Measurements from ENCODE around the gene SAFB. TPM values are rescaled to one million over a fixed set of nuclear protein-coding genes. Genes with fewer than 3 reads are reported as not detected.

The SAFB gene
- total RNA-seq, 1 donor from 2014 or later, result 132 TPM

GRCh38 chr19:5588906-5589676 lies 33.8 kb upstream of the SAFB start:
- H3K36me3 Mint-ChIP-seq (ENCODE audit: low read depth), result peaks cover 68% of the 10 kb centered on the region
- intact Hi-C loops (cut with micrococcal nuclease), result no loop called here
- H3K27ac Mint-ChIP-seq, result no peak overlapping the region
- no peak for DNase-seq (ENCODE audit: low spot score)
- H3K9me3 Mint-ChIP-seq, result no peaks in the 10 kb centered on the region
- no peak overlapping the region for H3K4me3 Mint-ChIP-seq (ENCODE audit: low read depth)
- H3K27me3 Mint-ChIP-seq (ENCODE audit: low read depth), result no peaks in the 10 kb centered on the region
- H3K4me1 Mint-ChIP-seq (ENCODE audit: low read depth), result peaks cover 9% of the 10 kb centered on the region

DNA sequence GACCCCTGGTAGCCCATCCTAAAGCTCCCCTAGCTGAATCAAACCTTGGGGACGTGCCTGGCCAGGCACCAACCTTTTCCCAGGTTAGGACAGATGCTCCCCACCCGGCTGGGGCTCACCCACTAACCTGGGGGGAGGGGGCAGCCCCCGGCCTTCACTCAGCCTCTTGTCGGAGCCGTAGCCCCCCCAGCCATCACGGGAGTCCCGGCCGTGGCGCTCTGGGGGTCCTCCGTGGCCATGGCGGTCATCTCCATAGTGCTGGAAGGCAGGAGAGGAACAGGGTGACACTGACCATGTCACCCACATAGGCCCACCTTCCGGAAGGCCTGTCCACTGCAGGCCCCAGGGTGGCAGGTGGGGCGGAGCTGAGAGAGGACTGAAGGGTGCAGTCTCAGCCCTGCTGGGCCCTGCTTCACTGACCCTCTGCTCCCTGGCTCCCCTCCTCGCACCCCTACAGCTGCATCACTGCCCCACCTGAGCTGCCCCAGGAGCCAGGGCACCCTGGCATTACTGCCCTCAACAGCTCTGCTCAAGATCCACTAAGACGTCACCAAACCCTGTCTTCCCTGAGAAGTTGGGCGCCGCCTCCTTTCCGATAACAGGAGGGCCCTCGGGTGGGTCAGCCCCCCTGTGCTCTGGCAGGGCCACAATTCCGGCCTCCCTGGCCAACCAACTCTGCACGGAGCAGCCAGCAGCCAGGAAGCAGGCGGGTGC lies 32.6 kb upstream of the SAFB start:
- peaks cover 9% of the 10 kb centered on the region for H3K4me1 Mint-ChIP-seq (ENCODE audit: low read depth)
- intact Hi-C loops (cut with micrococcal nuclease), result no loop called here
- H3K36me3 Mint-ChIP-seq (ENCODE audit: low read depth), result peaks cover 77% of the 10 kb centered on the region
- no peaks in the 10 kb centered on the region for H3K27me3 Mint-ChIP-seq (ENCODE audit: low read depth)
- H3K9me3 Mint-ChIP-seq, result no peaks in the 10 kb centered on the region
- no peak overlapping the region for H3K27ac Mint-ChIP-seq
- H3K4me3 Mint-ChIP-seq (ENCODE audit: low read depth), result no peak overlapping the region
- DNase-seq (ENCODE audit: low spot score), result no peak

DNA sequence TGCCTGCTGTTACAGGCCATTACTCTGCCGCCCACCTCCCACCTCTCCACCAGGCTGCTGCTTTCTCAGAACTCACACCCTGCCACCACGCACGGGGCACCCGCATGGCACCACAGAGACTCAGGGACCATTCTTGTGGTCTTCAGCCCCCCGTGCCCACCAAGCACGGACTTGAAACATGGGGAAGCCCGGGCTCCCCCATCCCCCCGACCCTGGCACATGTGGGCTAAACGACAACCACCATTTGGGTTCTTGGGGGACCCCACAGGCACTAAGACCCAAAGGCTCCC lies 32.1 kb upstream of the SAFB start:
- Mint-ChIP-seq H3K27ac (no peak overlapping the region), H3K4me3 (ENCODE audit: low read depth) (no peak overlapping the region), H3K36me3 (ENCODE audit: low read depth) (peaks cover 78% of the 10 kb centered on the region)

DNA sequence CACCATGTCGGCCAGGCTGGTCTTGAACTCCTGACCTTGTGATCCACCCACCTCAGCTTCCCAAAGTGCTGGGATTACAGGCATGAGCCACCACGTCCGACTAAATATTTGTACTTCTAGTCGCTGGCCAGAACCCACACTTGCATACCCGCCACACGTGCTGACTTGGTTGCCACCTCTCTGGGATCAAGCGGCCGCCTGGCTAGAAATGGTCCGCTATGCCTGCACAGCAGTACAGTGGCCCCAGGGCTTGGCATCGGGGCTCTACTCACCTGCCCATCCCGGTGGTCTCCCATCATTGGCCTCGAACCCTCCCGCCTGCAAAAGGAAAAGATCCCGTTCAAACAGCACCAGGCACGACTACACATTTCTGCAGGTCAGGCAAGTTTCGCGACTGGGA lies 31.4 kb upstream of the SAFB start:
- Mint-ChIP-seq H3K4me3 (ENCODE audit: low read depth) (no peak overlapping the region), H3K36me3 (ENCODE audit: low read depth) (peaks cover 81% of the 10 kb centered on the region), H3K27ac (no peak overlapping the region), H3K4me1 (ENCODE audit: low read depth) (peaks cover 3% of the 10 kb centered on the region), H3K9me3 (no peaks in the 10 kb centered on the region), H3K27me3 (ENCODE audit: low read depth) (no peaks in the 10 kb centered on the region)
- no peak for DNase-seq (ENCODE audit: low spot score)
- intact Hi-C loops (cut with micrococcal nuclease), result no loop called here

More for the DNA sequence above, 32.1 kb upstream of the SAFB start:
- Mint-ChIP-seq H3K27me3 (ENCODE audit: low read depth) (no peaks in the 10 kb centered on the region), H3K9me3 (no peaks in the 10 kb centered on the region), H3K4me1 (ENCODE audit: low read depth) (peaks cover 4% of the 10 kb centered on the region)
- intact Hi-C loops (cut with micrococcal nuclease), result no loop called here
- DNase-seq (ENCODE audit: low spot score), result no peak

- no peak for DNase-seq (ENCODE audit: low spot score)
- Mint-ChIP-seq H3K27me3 (ENCODE audit: low read depth) (no peaks in the 10 kb centered on the region), H3K27ac (no peak overlapping the region), H3K36me3 (ENCODE audit: low read depth) (peaks cover 80% of the 10 kb centered on the region), H3K4me3 (ENCODE audit: low read depth) (no peak overlapping the region), H3K9me3 (no peaks in the 10 kb centered on the region), H3K4me1 (ENCODE audit: low read depth) (no peaks in the 10 kb centered on the region)
- intact Hi-C loops (cut with micrococcal nuclease), result no loop called here
Observed at GRCh38 chr19:5592531-5593342, 30.1 kb upstream of the SAFB start.

GRCh38 chr19:5593343-5594255 lies 29.3 kb upstream of the SAFB start:
- intact Hi-C loops (cut with micrococcal nuclease), result no loop called here
- Mint-ChIP-seq H3K36me3 (ENCODE audit: low read depth) (peaks cover 76% of the 10 kb centered on the region), H3K4me1 (ENCODE audit: low read depth) (no peaks in the 10 kb centered on the region), H3K27ac (no peak overlapping the region), H3K9me3 (no peaks in the 10 kb centered on the region), H3K4me3 (ENCODE audit: low read depth) (no peak overlapping the region), H3K27me3 (ENCODE audit: low read depth) (no peaks in the 10 kb centered on the region)
- no peak for DNase-seq (ENCODE audit: low spot score)

DNA sequence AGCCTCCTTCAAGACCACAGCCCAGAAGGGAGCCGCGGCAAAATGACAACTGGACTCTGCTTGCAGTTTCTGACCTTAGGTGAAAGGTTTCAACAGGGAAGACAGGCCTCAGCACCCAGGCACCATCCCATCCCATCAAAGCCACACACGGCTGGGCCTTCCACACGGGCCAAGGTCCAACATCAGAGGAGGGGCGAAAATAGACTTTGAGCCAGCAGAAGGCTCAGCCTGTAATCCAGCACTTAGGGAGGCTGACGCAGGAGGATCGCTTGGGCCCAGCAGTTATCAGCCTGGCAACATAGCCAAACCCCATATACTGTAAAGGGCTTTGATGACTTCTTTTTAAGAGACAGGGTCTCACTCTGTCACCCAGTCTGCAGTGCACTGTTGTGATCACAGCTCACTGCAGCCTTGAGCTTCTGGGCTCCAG lies 28.3 kb upstream of the SAFB start:
- Mint-ChIP-seq H3K27ac (no peak overlapping the region), H3K27me3 (ENCODE audit: low read depth) (no peaks in the 10 kb centered on the region), H3K4me3 (ENCODE audit: low read depth) (no peak overlapping the region), H3K4me1 (ENCODE audit: low read depth) (no peaks in the 10 kb centered on the region), H3K36me3 (ENCODE audit: low read depth) (peaks cover 78% of the 10 kb centered on the region), H3K9me3 (no peaks in the 10 kb centered on the region)
- no peak for DNase-seq (ENCODE audit: low spot score)
- intact Hi-C loops (cut with micrococcal nuclease), result no loop called here

DNA sequence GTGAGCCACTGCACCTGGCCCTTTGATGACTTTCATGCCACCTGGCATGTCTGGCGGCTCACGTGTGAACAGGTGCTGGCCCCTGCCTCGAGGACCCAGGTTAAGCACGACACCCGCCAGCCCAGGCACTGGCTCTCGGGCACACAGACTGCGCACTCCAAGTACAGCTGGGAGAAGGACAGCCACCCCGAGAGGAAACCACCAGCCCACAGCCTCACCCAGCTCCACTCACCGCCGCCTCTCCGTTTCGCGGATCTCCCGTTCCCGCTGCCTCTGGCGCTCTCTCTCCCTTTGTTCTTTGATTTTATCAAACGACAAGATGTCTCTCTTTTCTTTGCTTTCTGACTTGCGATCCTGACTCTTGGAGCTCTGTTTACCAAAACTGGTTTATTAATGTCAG lies 27.8 kb upstream of the SAFB start:
- no peak overlapping the region for H3K27ac Mint-ChIP-seq

DNA sequence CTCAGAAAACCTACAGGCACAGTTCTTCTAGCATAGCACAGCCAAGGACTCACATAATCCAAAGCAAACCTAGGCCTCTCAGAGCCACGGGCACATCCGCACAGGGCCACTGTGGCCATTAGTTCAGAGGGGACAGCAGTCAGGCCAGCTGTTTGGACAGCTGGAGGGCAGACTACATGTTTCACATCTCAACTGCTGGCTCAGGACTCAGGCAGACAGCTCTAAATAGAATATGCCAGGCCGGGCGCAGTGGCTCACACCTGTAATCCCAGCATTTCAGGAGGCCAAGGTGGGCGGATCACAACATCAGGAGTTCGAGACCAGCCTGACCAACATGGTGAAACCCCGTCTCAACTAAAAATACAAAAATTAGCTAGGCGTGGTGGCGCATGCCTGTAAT lies 27.1 kb upstream of the SAFB start:
- H3K27ac Mint-ChIP-seq, result no peak overlapping the region

More for the DNA sequence above, 27.8 kb upstream of the SAFB start:
- H3K36me3 Mint-ChIP-seq (ENCODE audit: low read depth), result peaks cover 81% of the 10 kb centered on the region
- no peak overlapping the region for H3K4me3 Mint-ChIP-seq (ENCODE audit: low read depth)
- DNase-seq (ENCODE audit: low spot score), result no peak
- no peaks in the 10 kb centered on the region for H3K27me3 Mint-ChIP-seq (ENCODE audit: low read depth)
- no peaks in the 10 kb centered on the region for H3K4me1 Mint-ChIP-seq (ENCODE audit: low read depth)
- intact Hi-C loops (cut with micrococcal nuclease), result no loop called here
- no peaks in the 10 kb centered on the region for H3K9me3 Mint-ChIP-seq

GRCh38 chr19:5600797-5601196 lies 22.1 kb upstream of the SAFB start:
- no peaks in the 10 kb centered on the region for H3K27me3 Mint-ChIP-seq (ENCODE audit: low read depth)
- intact Hi-C loops (cut with micrococcal nuclease), result no loop called here
- H3K27ac Mint-ChIP-seq, result no peak overlapping the region
- peaks cover 82% of the 10 kb centered on the region for H3K36me3 Mint-ChIP-seq (ENCODE audit: low read depth)
- DNase-seq (ENCODE audit: low spot score), result no peak
- H3K4me3 Mint-ChIP-seq (ENCODE audit: low read depth), result no peak overlapping the region
- no peaks in the 10 kb centered on the region for H3K9me3 Mint-ChIP-seq
- H3K4me1 Mint-ChIP-seq (ENCODE audit: low read depth), result no peaks in the 10 kb centered on the region

More for the DNA sequence above, 27.1 kb upstream of the SAFB start:
- Mint-ChIP-seq H3K4me3 (ENCODE audit: low read depth) (no peak overlapping the region), H3K36me3 (ENCODE audit: low read depth) (peaks cover 82% of the 10 kb centered on the region), H3K9me3 (no peaks in the 10 kb centered on the region), H3K4me1 (ENCODE audit: low read depth) (no peaks in the 10 kb centered on the region), H3K27me3 (ENCODE audit: low read depth) (no peaks in the 10 kb centered on the region)
- intact Hi-C loops (cut with micrococcal nuclease), result no loop called here
- DNase-seq (ENCODE audit: low spot score), result no peak

DNA sequence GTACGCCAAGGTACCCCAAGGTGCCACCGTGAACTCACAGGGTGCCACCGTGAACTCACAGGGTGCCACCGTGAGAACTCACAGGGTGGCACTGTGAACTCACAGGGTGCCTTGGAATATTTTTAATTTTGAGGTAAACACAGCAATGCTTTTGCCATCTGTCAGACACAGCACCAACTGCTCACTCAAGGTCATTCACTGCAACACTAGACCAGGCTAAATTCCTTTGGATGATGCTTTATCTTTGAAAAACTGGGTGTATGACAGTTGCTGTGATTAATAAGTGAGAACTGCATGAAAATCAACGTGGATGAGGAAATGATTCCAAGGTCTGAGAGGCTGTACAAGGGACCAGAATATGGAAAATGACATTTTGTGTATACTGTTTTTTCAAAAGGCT lies 19.3 kb upstream of the SAFB start:
- intact Hi-C loops (cut with micrococcal nuclease), result no loop called here
- no peak for DNase-seq (ENCODE audit: low spot score)
- H3K27me3 Mint-ChIP-seq (ENCODE audit: low read depth), result no peaks in the 10 kb centered on the region
- no peaks in the 10 kb centered on the region for H3K9me3 Mint-ChIP-seq
- no peak overlapping the region for H3K27ac Mint-ChIP-seq
- peaks cover 3% of the 10 kb centered on the region for H3K4me1 Mint-ChIP-seq (ENCODE audit: low read depth)
- peaks cover 90% of the 10 kb centered on the region for H3K36me3 Mint-ChIP-seq (ENCODE audit: low read depth)
- H3K4me3 Mint-ChIP-seq (ENCODE audit: low read depth), result no peak overlapping the region

DNA sequence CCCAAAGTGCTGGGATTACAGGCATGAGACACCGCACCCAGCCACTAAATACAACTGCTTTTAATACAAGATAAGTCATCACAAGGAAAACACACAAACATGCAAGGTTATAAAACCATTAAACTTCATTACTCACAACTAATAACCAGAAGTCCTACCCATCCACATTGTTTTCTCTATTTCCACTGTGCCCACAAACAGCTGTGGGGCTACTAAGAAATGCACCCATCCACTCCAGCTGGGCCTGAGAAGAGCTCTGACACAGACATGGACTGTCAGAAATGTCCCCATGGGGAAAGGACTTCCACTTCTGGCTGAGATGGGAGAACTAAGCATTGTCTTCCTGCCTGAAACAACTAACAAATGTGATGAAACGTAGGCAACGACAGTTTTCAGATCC lies 17.5 kb upstream of the SAFB start:
- peaks cover 3% of the 10 kb centered on the region for H3K4me1 Mint-ChIP-seq (ENCODE audit: low read depth)
- H3K27me3 Mint-ChIP-seq (ENCODE audit: low read depth), result no peaks in the 10 kb centered on the region
- H3K9me3 Mint-ChIP-seq, result no peaks in the 10 kb centered on the region
- peaks cover 88% of the 10 kb centered on the region for H3K36me3 Mint-ChIP-seq (ENCODE audit: low read depth)
- no peak for DNase-seq (ENCODE audit: low spot score)
- intact Hi-C loops (cut with micrococcal nuclease), result no loop called here
- no peak overlapping the region for H3K27ac Mint-ChIP-seq
- H3K4me3 Mint-ChIP-seq (ENCODE audit: low read depth), result no peak overlapping the region

Data from activated T-helper 2 cell treated with anti-CD3 and anti-CD28 coated beads, Interferon-gamma antibody, Interleukin-2, Interleukin-4, amounts not matched to agents 10 μg/mL and 5 μg/mL and 100 μg/mL, durations not matched to agents 14 hours and 24 hours and 36 hours (primary cell).